Measurements from ENCODE around the gene UBE2D2. TPM values are rescaled to one million over a fixed set of nuclear protein-coding genes. Genes with fewer than 3 reads are reported as not detected.

UBE2D2 gene
- total RNA-seq, 1 donor from 2014 or later, result 155 TPM

DNA sequence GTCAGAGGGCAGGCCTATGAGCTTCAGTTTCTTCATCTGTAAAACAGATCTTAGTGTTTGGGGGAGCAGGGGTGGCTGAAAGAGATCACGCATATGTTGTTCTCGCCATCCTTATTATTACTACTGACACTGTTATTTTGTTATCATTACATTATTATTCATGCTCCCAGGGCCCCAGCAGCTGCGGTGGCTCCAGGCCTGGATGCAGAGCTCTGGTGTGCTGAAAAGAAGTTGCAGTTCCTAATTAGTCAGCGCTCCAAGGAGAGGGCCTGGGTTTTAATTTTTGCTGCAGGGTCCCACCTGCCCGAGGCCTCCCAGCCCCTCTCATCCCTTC, 106.6 kb downstream of the UBE2D2 start:
- H3K9me3 Mint-ChIP-seq (ENCODE audit: low read depth), result no peaks in the 10 kb centered on the region
- no peaks in the 10 kb centered on the region for H3K36me3 Mint-ChIP-seq (ENCODE audit: insufficient read depth)
- no peaks in the 10 kb centered on the region for H3K27me3 Mint-ChIP-seq
- TF ChIP-seq, protein P1, sequence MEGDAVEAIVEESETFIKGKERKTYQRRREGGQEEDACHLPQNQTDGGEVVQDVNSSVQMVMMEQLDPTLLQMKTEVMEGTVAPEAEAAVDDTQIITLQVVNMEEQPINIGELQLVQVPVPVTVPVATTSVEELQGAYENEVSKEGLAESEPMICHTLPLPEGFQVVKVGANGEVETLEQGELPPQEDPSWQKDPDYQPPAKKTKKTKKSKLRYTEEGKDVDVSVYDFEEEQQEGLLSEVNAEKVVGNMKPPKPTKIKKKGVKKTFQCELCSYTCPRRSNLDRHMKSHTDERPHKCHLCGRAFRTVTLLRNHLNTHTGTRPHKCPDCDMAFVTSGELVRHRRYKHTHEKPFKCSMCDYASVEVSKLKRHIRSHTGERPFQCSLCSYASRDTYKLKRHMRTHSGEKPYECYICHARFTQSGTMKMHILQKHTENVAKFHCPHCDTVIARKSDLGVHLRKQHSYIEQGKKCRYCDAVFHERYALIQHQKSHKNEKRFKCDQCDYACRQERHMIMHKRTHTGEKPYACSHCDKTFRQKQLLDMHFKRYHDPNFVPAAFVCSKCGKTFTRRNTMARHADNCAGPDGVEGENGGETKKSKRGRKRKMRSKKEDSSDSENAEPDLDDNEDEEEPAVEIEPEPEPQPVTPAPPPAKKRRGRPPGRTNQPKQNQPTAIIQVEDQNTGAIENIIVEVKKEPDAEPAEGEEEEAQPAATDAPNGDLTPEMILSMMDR (IDR thresholded peaks at IDR 0.05; ENCODE audit: unreplicated experiment), result no peak
- H3K4me3 Mint-ChIP-seq (ENCODE audit: low read depth), result no peak overlapping the region
- H3K4me1 Mint-ChIP-seq (ENCODE audit: low read depth), result peaks cover 33% of the 10 kb centered on the region
- DNase-seq (ENCODE audit: low spot score, unreplicated experiment), result no peak
- H3K27ac Mint-ChIP-seq, result peak overlapping the region; percentile 13

DNA sequence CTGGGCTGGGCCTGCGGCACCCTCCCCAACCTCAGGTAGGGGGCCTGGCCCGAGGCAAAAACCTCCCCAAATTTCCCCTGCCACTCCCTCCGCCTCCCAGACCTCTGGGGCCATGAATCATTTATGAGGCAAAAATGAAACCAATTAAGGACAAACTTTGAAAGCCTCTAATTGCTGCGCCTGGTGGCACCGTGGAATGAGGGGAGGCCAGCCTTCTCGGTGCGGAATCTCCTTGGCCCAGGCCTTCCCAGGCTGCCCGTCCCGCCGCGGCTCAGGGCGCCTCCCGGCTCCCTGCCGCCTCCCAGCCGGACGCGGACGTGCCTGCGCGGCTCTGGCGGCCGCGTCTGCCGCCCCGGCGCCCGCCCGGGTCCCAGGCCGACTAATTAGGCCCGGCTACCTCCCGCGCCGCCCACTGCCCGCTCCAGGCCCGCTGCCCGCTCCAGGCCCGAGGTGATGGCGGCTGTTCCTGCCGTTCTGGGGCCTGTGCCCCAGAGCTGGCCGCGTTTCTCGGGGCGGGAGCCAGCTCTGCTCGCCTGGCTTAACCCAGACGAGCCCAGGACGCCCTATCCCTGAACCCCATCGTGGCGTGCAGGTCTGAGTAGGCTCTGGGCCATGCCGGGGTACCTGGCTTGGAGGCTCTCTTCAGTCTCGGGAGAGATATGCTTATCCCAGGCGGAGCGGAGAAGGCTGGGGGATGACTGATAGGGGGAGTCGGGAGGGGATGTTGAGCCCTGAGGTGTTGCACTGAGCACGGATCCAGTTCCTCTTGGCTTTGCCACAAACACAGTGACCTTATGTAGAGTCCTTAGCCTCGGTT, 107.1 kb downstream of the UBE2D2 start:
- no peak for DNase-seq (ENCODE audit: low spot score, unreplicated experiment)
- no peaks in the 10 kb centered on the region for H3K36me3 Mint-ChIP-seq (ENCODE audit: insufficient read depth)
- TF ChIP-seq, protein P1 (IDR thresholded peaks at IDR 0.05; ENCODE audit: unreplicated experiment), result no peak
- H3K27me3 Mint-ChIP-seq, result no peaks in the 10 kb centered on the region
- H3K9me3 Mint-ChIP-seq (ENCODE audit: low read depth), result no peaks in the 10 kb centered on the region
- no peak overlapping the region for H3K27ac Mint-ChIP-seq
- peaks cover 32% of the 10 kb centered on the region for H3K4me1 Mint-ChIP-seq (ENCODE audit: low read depth)
- no peak overlapping the region for H3K4me3 Mint-ChIP-seq (ENCODE audit: low read depth)

DNA sequence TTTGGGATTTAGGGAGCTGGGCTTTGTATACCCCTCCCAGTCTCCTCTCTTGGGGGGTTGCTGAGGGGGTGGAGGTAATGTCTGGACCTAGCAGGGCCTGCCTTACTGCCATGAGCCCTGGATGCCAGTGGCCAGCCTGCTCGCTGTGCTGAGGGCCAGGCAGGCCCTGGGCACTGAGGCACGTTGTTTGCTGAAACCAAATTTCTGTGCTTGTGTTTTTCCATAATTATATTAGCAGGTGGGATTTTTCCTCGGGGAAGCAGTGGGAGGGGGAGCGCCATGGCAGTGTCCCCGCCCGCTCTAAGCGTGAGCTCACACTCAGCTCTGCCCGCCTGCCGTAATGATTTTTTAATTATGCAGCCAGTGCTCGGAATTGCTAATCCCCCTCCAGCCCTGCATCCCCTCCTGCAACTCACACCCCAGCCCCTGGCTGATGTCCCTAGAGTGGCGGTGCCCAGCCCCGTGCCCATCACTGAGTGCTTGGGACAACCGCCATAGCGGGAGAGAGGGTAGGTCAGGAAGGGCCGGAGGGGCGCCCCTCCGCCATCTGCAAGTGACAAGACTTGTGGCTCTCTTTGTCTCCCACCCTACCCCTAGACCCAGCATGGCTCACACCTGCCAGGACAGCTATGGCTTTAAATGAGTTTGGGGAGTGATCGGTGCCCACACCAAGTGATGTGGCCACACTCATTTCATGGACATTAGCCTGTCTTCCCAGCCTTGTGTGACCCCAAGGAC, 108.0 kb downstream of the UBE2D2 start:
- DNase-seq (ENCODE audit: low spot score, unreplicated experiment), result no peak
- H3K4me1 Mint-ChIP-seq (ENCODE audit: low read depth), result peaks cover 30% of the 10 kb centered on the region
- no peaks in the 10 kb centered on the region for H3K9me3 Mint-ChIP-seq (ENCODE audit: low read depth)
- H3K27ac Mint-ChIP-seq, result peak overlapping the region; percentile 85
- H3K4me3 Mint-ChIP-seq (ENCODE audit: low read depth), result peak overlapping the region; percentile 3
- no peaks in the 10 kb centered on the region for H3K36me3 Mint-ChIP-seq (ENCODE audit: insufficient read depth)
- no peaks in the 10 kb centered on the region for H3K27me3 Mint-ChIP-seq
- TF ChIP-seq, protein P1 (IDR thresholded peaks at IDR 0.05; ENCODE audit: unreplicated experiment), result no peak

DNA sequence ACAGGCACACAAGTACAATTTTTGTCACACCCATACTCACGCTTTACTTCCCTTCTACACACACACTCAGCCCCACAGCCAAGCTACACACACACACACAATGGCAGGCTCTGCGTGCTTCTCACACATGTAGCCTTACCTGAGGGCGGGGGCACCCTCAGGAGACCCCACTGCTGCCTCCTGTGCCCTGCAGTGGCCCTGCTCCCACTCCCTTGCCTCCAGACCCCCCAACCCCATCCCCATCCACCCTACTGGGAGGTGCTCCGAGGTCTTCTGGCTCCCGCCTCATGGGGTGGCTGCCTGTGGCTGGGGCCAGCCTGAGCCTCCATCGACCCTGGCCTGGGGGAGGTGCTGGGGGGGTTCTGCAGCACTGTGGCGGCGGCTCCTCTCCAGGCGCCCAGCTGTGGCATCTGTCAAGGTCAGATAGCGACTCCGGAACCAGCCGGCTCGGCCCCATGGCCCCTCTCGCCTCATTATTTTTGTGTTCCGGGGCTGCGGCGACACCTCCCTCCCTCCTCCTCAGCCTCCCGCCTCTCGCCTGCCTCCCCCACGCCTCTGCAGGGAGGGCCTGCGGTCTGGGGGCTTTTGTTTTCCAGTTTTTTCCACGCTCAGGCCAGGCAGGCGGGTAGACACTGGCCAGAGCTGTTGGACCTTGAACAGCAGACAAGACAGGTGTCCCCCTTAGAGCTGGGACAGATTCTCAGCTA, 108.7 kb downstream of the UBE2D2 start:
- Mint-ChIP-seq H3K27ac (peak overlapping the region; percentile 85), H3K4me1 (ENCODE audit: low read depth) (peaks cover 31% of the 10 kb centered on the region), H3K9me3 (ENCODE audit: low read depth) (no peaks in the 10 kb centered on the region), H3K4me3 (ENCODE audit: low read depth) (peak overlapping the region; percentile 15), H3K27me3 (no peaks in the 10 kb centered on the region), H3K36me3 (ENCODE audit: insufficient read depth) (no peaks in the 10 kb centered on the region)
- TF ChIP-seq, protein P1 (IDR thresholded peaks at IDR 0.05; ENCODE audit: unreplicated experiment), result no peak
- no peak for DNase-seq (ENCODE audit: low spot score, unreplicated experiment)
